Chondrocyte (in vitro differentiated cells): Measurements from ENCODE around the gene MAD1L1. TPM values are rescaled to one million over a fixed set of nuclear protein-coding genes. Genes with fewer than 3 reads are reported as not detected.

Source experiments
- DNase-seq: peaks from one replicate; pipeline ENCODE4 v3.0.0; 2021; ENCODE audit warnings: mixed read lengths, low spot score
- H3K27ac Mint-ChIP-seq: one replicate; pipeline ENCODE4 v1.8.0; 2021; ENCODE audit warnings: mild to moderate bottlenecking, moderate library complexity, mixed read lengths; ENCODE audit not compliant: unreplicated experiment
- H3K27me3 Mint-ChIP-seq: 2 replicates; pipeline ENCODE4 v1.8.0; 2021; ENCODE audit warnings: low read depth, mixed read lengths
- H3K36me3 Mint-ChIP-seq: 2 replicates; pipeline ENCODE4 v1.8.0; 2021; ENCODE audit warnings: low read depth, mixed read lengths
- H3K4me1 Mint-ChIP-seq: 2 replicates; pipeline ENCODE4 v1.8.0; 2021; ENCODE audit warnings: low read depth, mild to moderate bottlenecking, mixed read lengths
- H3K4me3 Mint-ChIP-seq: one replicate; pipeline ENCODE4 v1.8.0; 2021; ENCODE audit warnings: mild to moderate bottlenecking, moderate library complexity, mixed read lengths; ENCODE audit not compliant: unreplicated experiment
- H3K9me3 Mint-ChIP-seq: 2 replicates; pipeline ENCODE4 v1.8.0; 2021; ENCODE audit warnings: low read depth, mixed read lengths
- total RNA-seq: library from RNA; stranded (reverse); gene quantifications from 3 replicates; pipeline ENCODE4 v1.2.1, GENCODE V29; 2021
- TF ChIP-seq, protein P1 (sequence below): fragments of 200-600 bp; sonication (generic); IDR thresholded peaks from 2 replicates; pipeline ENCODE4 v1.5.0; 2021; ENCODE audit warnings: antibody characterized with exemption, mild to moderate bottlenecking, moderate library complexity

The MAD1L1 gene
- total RNA-seq, 1 donor from 2014 or later: 22.7 TPM

GRCh38 chr7:2131341-2131740 is 101.4 kb downstream of the MAD1L1 start:
- TF ChIP-seq, protein P1, sequence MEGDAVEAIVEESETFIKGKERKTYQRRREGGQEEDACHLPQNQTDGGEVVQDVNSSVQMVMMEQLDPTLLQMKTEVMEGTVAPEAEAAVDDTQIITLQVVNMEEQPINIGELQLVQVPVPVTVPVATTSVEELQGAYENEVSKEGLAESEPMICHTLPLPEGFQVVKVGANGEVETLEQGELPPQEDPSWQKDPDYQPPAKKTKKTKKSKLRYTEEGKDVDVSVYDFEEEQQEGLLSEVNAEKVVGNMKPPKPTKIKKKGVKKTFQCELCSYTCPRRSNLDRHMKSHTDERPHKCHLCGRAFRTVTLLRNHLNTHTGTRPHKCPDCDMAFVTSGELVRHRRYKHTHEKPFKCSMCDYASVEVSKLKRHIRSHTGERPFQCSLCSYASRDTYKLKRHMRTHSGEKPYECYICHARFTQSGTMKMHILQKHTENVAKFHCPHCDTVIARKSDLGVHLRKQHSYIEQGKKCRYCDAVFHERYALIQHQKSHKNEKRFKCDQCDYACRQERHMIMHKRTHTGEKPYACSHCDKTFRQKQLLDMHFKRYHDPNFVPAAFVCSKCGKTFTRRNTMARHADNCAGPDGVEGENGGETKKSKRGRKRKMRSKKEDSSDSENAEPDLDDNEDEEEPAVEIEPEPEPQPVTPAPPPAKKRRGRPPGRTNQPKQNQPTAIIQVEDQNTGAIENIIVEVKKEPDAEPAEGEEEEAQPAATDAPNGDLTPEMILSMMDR: no peak
- Mint-ChIP-seq H3K27me3 (no peaks in the 10 kb centered on the region), H3K9me3 (no peaks in the 10 kb centered on the region), H3K36me3 (peaks cover 26% of the 10 kb centered on the region), H3K27ac (no peak overlapping the region), H3K4me1 (peaks cover 9% of the 10 kb centered on the region), H3K4me3 (no peak overlapping the region)
- DNase-seq: no peak

- no peak overlapping the region for H3K4me3 Mint-ChIP-seq
- H3K36me3 Mint-ChIP-seq: peaks cover 25% of the 10 kb centered on the region
- TF ChIP-seq, protein P1: no peak
- H3K27ac Mint-ChIP-seq: no peak overlapping the region
- H3K4me1 Mint-ChIP-seq: peaks cover 9% of the 10 kb centered on the region
- H3K9me3 Mint-ChIP-seq: no peaks in the 10 kb centered on the region
- no peaks in the 10 kb centered on the region for H3K27me3 Mint-ChIP-seq
- no peak for DNase-seq
Measured at GRCh38 chr7:2130096-2130375, 102.7 kb downstream of the MAD1L1 start.

- Mint-ChIP-seq H3K4me1 (peaks cover 9% of the 10 kb centered on the region), H3K4me3 (no peak overlapping the region), H3K9me3 (no peaks in the 10 kb centered on the region), H3K27ac (no peak overlapping the region), H3K27me3 (no peaks in the 10 kb centered on the region), H3K36me3 (peaks cover 23% of the 10 kb centered on the region)
- no peak for DNase-seq
- TF ChIP-seq, protein P1: no peak
Measured at GRCh38 chr7:2129323-2130095, 103.2 kb downstream of the MAD1L1 start.

GRCh38 chr7:2128601-2129322 is 104.0 kb downstream of the MAD1L1 start:
- peaks cover 9% of the 10 kb centered on the region for H3K4me1 Mint-ChIP-seq
- H3K36me3 Mint-ChIP-seq: peaks cover 22% of the 10 kb centered on the region
- H3K27ac Mint-ChIP-seq: no peak overlapping the region
- H3K27me3 Mint-ChIP-seq: no peaks in the 10 kb centered on the region
- TF ChIP-seq, protein P1: no peak
- H3K9me3 Mint-ChIP-seq: no peaks in the 10 kb centered on the region
- no peak for DNase-seq
- no peak overlapping the region for H3K4me3 Mint-ChIP-seq

DNA sequence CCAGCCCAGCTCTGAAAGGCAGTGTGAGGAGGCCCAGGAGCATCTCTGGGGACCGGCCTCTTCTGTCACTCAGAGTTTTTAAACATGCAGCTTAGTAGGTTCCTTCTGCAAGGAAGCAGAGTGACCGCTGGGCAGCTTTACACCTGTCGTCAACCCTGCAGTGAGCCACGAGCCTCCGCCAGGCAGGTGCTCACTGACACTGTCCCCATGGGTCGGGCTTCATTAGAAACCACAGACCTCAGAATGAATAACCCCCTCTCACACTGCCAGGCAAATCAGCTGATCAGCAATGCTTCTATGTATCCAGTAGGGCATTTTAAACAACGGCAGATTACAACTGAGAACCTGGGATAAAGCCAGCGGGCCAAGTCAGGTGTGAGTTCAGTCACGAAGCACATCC is 106.1 kb downstream of the MAD1L1 start:
- TF ChIP-seq, protein P1: no peak
- peaks cover 9% of the 10 kb centered on the region for H3K4me1 Mint-ChIP-seq
- peaks cover 10% of the 10 kb centered on the region for H3K36me3 Mint-ChIP-seq
- H3K27me3 Mint-ChIP-seq: no peaks in the 10 kb centered on the region
- DNase-seq: no peak
- no peak overlapping the region for H3K27ac Mint-ChIP-seq
- H3K9me3 Mint-ChIP-seq: no peaks in the 10 kb centered on the region
- H3K4me3 Mint-ChIP-seq: no peak overlapping the region
